Breast epithelium (tissue), 4 donors: ENCODE measurements around the gene HCN1. TPM values are rescaled to one million over a fixed set of nuclear protein-coding genes. Genes with fewer than 3 reads are reported as not detected.

Experiments
- DNase-seq, 2 donors: peaks; one replicate each; pipeline ENCODE4 v3.0.0-alpha.2; 2019; ENCODE audit warnings: low spot score in 2 of 2
- H3K27ac ChIP-seq, 2 donors: fragments of 200-600 bp; sonication (generic) in 1 of 2; one replicate each; pipeline ENCODE4 v1.5.1; 2016 to 2019; ENCODE audit warnings: mild to moderate bottlenecking in 1 of 2
- H3K27me3 ChIP-seq, 2 donors: fragments of 200-600 bp; sonication (generic) in 1 of 2; one replicate each; pipeline versions ENCODE4 v1.5.1 to v1.6.0; 2017 to 2019; ENCODE audit warnings: control low read depth in 1 of 2, mild to moderate bottlenecking in 1 of 2
- H3K36me3 ChIP-seq: fragments of 200-600 bp; one replicate; pipeline ENCODE4 v1.5.1; 2019
- H3K4me1 ChIP-seq, 2 donors: fragments of 200-600 bp; sonication (generic); one replicate each; pipeline ENCODE4 v1.5.1; 2016 to 2019; ENCODE audit warnings: control low read depth in 1 of 2
- H3K4me3 ChIP-seq, 3 donors: fragments of 200-600 bp; sonication (generic); 1 replicate in 2 of 3; 2 replicates in 1 of 3; pipeline ENCODE4 v1.5.1; 2016 to 2019; ENCODE audit warnings: mild to moderate bottlenecking in 3 of 3, moderate library complexity in 2 of 3
- H3K9me3 ChIP-seq, 2 donors: fragments of 200-600 bp; sonication (generic) in 1 of 2; one replicate each; pipeline ENCODE4 v1.5.1; 2016 to 2019; ENCODE audit warnings: control low read depth in 1 of 2
- CTCF ChIP-seq, 3 donors: fragments of 450-650 bp; IDR thresholded peaks; one replicate each; pipeline ENCODE4 v1.5.1; 2016 to 2017; ENCODE audit warnings: antibody characterized with exemption in 3 of 3, mild to moderate bottlenecking in 3 of 3, moderate library complexity in 3 of 3
- POLR2A ChIP-seq: fragments of 450-650 bp; IDR thresholded peaks from one replicate; pipeline ENCODE4 v1.6.1; 2016; ENCODE audit warnings: antibody characterized with exemption, mild to moderate bottlenecking, moderate library complexity
- POLR2AphosphoS5 ChIP-seq, 3 donors: sonication (generic); formaldehyde crosslinking; IDR thresholded peaks; one replicate each; pipeline ENCODE4 v1.6.1; 2017; ENCODE audit warnings: antibody characterized with exemption in 3 of 3
- intact Hi-C: fragments of 100-400 bp; cut with DNase I; formaldehyde crosslinking; loops from one replicate; pipeline ENCODE4 v1.15.1; 2023; ENCODE audit warnings: low total_unique reads
- total RNA-seq, 3 donors: library from RNA; depleted of rRNA; stranded (reverse); fragments of >200 nt; gene quantifications; one replicate each; pipeline ENCODE4 v1.1.0, GENCODE V29; 2016

The HCN1 gene
- total RNA-seq, 3 donors from 2014 or later, result under 0.01 to 0.33 (median 0.29) TPM

DNA sequence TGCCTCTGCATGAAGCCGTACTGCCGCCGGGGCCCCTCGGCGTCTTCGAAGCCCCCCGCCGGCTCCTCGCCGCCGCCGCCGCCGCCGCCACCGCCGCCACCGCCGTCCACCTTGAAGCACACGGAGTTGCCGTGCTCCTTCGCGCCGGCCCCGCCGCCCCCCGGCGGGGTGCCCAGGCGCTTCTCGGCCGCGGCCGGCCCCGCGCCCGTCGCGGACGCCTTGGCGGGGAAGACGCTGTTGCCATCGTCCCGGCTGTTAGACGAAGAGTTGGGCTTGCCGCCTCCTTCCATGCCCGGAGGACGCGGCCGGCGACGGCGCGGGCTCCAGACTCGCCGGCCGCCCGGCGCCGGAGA is 400 bp downstream of the HCN1 start:
- TF ChIP-seq POLR2AphosphoS5 (IDR thresholded peaks at IDR 0.05) (no peak), CTCF (IDR thresholded peaks at IDR 0.05) (no peak), POLR2A (no peak)
- Histone ChIP-seq H3K4me1 (peaks cover 0 to 2% of the 10 kb centered on the region in 2 donors), H3K27me3 (peaks cover 0 to 50% of the 10 kb centered on the region in 2 donors), H3K9me3 (no peaks in the 10 kb centered on the region), H3K27ac (no peak overlapping the region), H3K4me3 (peak overlapping the region; percentile 29 to 63 (median 44)), H3K36me3 (no peaks in the 10 kb centered on the region)
- DNase-seq, result no peak
- intact Hi-C loops, result no loop called here

DNA sequence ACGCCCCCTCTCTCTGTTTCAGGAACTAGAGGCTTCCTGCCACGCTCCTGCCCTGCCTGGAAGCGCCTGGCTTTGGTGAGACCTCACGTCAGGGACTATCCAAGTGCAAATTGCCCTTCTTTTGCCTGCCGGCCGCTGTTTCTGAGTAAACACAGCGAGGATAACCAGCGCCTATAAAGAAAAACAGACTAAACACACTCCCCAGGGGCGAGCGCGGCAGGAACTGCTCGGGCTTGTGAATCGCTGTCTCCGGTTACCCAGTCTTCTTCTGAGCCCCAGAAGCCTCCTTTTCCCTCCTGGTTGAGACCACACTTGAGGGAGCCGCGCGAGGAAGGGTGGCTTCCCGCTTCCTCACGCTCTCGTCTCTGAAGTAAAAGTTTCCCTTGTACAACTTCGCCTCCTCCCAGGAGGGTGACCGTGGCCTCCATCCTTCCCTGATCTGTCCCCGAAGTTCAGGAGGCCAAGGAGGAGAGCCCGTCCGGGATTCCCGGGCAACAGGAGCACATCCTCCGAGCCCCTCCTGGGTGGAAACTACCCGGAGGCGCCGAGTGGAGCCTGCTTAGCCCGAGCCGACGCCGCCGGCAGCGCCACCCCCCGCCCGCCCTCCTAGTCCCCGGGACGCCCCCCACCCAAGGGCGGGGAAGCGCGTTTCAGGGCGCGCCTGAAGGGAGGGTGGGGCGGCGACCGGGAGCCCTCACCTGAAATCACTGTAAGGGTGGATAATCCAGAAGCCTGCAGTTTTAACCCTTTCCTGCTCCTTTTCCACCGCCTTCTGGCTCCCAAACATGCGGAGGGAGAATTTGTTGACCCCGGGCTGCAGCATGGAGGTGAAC is 993 bp downstream of the HCN1 start:
- H3K27me3 ChIP-seq, result peaks cover 0 to 56% of the 10 kb centered on the region in 2 donors
- intact Hi-C loops, result no loop called here
- no peaks in the 10 kb centered on the region for H3K36me3 ChIP-seq
- no peaks in the 10 kb centered on the region for H3K9me3 ChIP-seq
- TF ChIP-seq POLR2AphosphoS5 (IDR thresholded peaks at IDR 0.05) (no peak), POLR2A (no peak), CTCF (IDR thresholded peaks at IDR 0.05) (no peak)
- DNase-seq, result no peak
- H3K4me3 ChIP-seq, result peak overlapping the region; percentile 29 to 63 (median 44)
- H3K4me1 ChIP-seq, result peaks cover 0 to 2% of the 10 kb centered on the region in 2 donors
- H3K27ac ChIP-seq, result no peak overlapping the region

GRCh38 chr5:45694255-45694814 is 1.8 kb downstream of the HCN1 start:
- no peak overlapping the region for H3K4me3 ChIP-seq
- peaks cover 0 to 56% of the 10 kb centered on the region in 2 donors for H3K27me3 ChIP-seq
- peaks cover 0 to 2% of the 10 kb centered on the region in 2 donors for H3K4me1 ChIP-seq
- no peak overlapping the region for H3K27ac ChIP-seq
- no peak for TF ChIP-seq POLR2AphosphoS5 (IDR thresholded peaks at IDR 0.05)
- no peak for TF ChIP-seq CTCF (IDR thresholded peaks at IDR 0.05)
- TF ChIP-seq POLR2A, result no peak
- DNase-seq, result no peak
- H3K9me3 ChIP-seq, result no peaks in the 10 kb centered on the region
- no peaks in the 10 kb centered on the region for H3K36me3 ChIP-seq
- intact Hi-C loops, result no loop called here

- no peaks in the 10 kb centered on the region for H3K9me3 ChIP-seq
- H3K36me3 ChIP-seq, result no peaks in the 10 kb centered on the region
- TF ChIP-seq POLR2AphosphoS5 (IDR thresholded peaks at IDR 0.05), result no peak
- TF ChIP-seq POLR2A, result no peak
- TF ChIP-seq CTCF (IDR thresholded peaks at IDR 0.05), result no peak
- no peak overlapping the region for H3K4me3 ChIP-seq
- intact Hi-C loops, result no loop called here
- peaks cover 0 to 52% of the 10 kb centered on the region in 2 donors for H3K27me3 ChIP-seq
- H3K27ac ChIP-seq, result no peak overlapping the region
- no peak for DNase-seq
- H3K4me1 ChIP-seq, result peaks cover 0 to 2% of the 10 kb centered on the region in 2 donors
These were observed 3.7 kb downstream of the HCN1 start for GRCh38 chr5:45692481-45692880.

- Histone ChIP-seq H3K9me3 (no peaks in the 10 kb centered on the region), H3K4me3 (no peak overlapping the region), H3K27ac (no peak overlapping the region), H3K27me3 (peaks cover 0 to 44% of the 10 kb centered on the region in 2 donors), H3K36me3 (no peaks in the 10 kb centered on the region), H3K4me1 (peaks cover 0 to 2% of the 10 kb centered on the region in 2 donors)
- no peak for DNase-seq
- TF ChIP-seq CTCF (IDR thresholded peaks at IDR 0.05) (no peak), POLR2A (no peak), POLR2AphosphoS5 (IDR thresholded peaks at IDR 0.05) (no peak)
- intact Hi-C loops, result no loop called here
These were observed 4.5 kb downstream of the HCN1 start for GRCh38 chr5:45691656-45692055.
